SHP77 treated with DMSO at 0.1 percent for 48 hours (cell line): Measurements from ENCODE around the gene TFAP2E.

Experiments
- DNase-seq: peaks from one replicate; lab custom pipeline; 2025; lab: John Stamatoyannopoulos, UW

Gene TFAP2E

DNA sequence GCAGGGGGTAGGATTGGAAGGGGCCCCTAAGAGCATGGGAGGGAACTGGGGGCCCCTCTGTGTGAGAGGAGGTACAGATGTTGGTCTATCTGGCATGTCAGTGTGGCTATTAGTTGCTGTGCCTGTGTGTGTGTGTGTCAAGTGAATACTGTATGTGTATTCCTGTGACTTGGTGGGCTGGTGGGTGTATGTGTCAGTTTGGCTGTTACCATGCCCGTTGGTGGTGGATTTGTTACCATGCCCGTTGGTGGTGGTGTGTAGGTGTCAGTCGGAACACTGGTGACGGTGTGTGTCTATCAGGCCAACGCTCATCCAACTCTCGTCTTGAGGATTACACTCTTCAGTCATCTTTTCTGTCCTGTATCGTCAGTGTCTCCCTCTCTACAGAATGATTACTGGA is 22.6 kb downstream of the TFAP2E start:
- DNase-seq: no peak

DNA sequence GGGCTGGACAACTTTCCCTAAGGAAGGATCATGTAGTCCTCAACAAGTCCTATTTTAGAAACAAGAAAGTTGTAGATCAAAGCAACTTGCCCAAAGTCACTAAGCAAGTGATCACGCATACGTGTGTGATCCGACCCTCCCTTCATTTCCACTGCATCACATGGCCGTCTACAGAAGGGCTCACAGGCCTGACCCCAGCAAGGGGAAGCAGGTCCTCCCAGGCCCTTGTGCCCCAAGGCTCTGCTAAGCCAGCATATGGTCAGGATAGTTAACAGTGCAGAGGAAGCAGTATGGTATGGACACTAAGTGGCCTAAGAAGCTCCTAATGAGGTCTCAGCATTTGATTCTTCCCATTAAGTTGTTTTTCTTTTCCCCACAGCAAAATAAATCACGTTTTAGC is 24.8 kb downstream of the TFAP2E start:
- DNase-seq: no peak

DNA sequence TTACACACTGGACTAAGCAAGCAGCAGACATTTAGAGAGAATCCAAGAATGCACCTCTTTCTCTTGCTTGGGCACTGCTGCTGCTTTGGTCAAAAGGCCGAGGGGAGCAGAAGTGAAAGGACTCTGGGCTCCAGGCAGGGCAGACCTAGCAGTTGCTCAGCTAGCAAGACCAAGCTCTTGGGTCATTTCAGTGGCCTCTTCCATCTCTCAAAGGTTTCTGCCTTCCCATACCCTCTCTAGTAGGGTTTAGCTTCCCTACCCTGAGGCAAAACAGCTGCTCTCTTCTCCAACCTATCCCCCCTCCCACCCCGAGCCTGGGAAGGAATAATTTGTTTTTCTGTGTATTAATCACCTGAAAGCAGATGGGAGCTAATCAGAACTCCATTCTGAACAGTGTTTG is 25.8 kb downstream of the TFAP2E start:
- no peak for DNase-seq

DNA sequence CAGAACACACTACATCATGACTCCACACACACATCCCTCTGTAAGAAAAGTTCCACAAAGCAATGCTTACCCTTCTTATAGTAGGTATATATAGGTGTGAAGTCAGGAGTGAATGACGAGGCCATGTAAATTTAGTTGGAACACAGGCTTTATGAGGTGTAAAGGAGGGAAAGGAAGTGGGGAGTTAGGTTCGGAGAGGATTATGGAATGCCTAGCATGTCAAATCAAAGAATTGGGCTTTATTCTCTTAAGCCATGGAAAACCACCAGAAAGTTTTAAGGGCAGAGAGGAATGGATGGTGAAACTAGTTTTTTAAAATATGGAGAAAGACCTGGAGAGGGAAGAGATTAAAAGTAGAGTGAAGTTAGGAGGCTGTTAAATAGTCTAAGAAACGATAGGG is 26.3 kb downstream of the TFAP2E start:
- DNase-seq: no peak

DNA sequence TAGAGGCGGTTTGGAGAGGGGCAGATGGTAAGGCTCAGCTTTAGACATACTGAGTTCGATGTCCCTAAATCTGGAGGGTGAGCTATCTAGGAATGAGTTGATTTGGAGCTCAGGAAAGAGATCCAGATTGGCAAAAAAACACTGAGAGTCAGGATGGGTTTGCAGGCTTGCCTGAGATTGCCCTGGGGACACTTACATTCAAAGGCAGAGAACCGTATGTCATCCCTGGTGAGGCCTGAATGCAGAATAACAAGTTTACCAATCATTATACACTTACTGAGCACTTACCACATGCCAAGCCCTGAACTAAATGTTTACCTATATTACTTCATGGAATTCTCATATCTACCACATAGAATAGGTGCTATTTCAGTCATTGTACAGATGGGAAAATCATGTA is 27.5 kb downstream of the TFAP2E start:
- no peak for DNase-seq

GRCh38 chr1:35603468-35603867 is 30.4 kb downstream of the TFAP2E start:
- no peak for DNase-seq

GRCh38 chr1:35603941-35604340 is 30.8 kb downstream of the TFAP2E start:
- DNase-seq: no peak

GRCh38 chr1:35605071-35605866 is 32.2 kb downstream of the TFAP2E start:
- no peak for DNase-seq

GRCh38 chr1:35605867-35606182 is 32.7 kb downstream of the TFAP2E start:
- DNase-seq: no peak

GRCh38 chr1:35611655-35612054 is 38.5 kb downstream of the TFAP2E start:
- no peak for DNase-seq

- DNase-seq: no peak
Measured at GRCh38 chr1:35615440-35615839, 42.3 kb downstream of the TFAP2E start.

- DNase-seq: no peak
Measured at GRCh38 chr1:35619237-35620121, 46.4 kb downstream of the TFAP2E start.

- no peak for DNase-seq
Measured at GRCh38 chr1:35622510-35623178, 49.5 kb downstream of the TFAP2E start.

DNA sequence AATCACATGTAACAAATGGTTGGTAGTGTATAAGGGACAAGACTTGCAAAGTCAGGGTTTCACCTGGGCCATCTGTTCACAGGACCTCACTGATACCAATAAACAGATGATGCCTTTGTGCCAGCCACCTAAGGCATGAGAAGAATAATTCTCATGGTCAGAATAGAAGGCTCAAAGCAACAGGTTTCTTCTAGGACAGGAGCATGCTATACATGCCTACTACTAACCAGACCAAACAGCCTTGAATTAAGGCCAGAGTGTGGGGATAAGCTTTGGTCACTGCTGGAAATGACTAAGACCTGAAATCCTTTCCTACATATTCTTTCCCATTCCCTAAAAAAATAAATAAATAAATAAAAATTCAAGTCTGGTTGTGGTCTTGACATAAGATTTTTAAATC is 50.7 kb downstream of the TFAP2E start:
- no peak for DNase-seq

GRCh38 chr1:35629051-35629450 is 55.9 kb downstream of the TFAP2E start:
- DNase-seq: no peak

GRCh38 chr1:35631396-35631795 is 58.3 kb downstream of the TFAP2E start:
- DNase-seq: no peak

GRCh38 chr1:35633547-35633946 is 60.4 kb downstream of the TFAP2E start:
- DNase-seq: no peak

- no peak for DNase-seq
Measured at GRCh38 chr1:35637401-35637809, 64.3 kb downstream of the TFAP2E start.

DNA sequence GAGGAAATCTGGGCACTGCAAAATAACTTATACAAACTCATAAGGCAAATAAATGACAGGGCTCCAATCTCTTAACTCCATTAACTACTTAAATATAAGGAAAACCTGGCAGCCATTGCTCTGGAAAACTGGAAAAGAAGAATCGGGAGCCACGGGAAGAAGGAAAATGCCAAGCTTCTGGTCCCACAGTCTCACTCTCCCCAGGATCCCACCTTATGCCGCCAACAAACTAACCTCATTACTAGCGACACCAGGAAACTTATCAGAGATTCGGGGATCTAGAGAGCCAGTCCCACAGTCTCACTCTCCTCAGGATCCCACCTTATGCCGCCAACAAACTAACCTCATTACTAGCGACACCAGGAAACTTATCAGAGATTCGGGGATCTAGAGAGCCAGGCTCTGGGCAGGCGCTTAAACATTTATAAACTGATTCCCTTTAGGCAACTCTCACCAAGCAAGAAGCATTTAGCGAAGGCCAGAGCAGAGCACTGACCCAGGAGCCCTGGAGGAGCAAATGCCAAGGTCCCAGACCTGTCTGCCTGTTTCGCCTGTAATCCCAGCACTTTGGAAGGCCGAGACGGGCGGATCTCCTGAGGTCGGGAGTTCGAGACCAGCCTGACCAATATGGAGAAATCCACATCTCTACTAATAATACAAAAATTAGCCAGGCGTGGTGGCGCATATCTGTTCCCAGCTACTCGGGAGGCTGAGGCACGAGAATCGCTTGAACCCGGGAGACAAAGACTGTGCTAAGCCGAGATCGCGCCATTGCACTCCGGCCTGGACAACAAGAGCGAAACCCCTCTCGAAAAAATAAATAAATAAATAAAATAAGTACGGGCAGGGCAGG is 67.5 kb downstream of the TFAP2E start:
- DNase-seq: no peak

GRCh38 chr1:35641233-35641866 is 68.2 kb downstream of the TFAP2E start, which contains the start of gene PSMB2:
PSMB2 (minus strand) TSS chr1:35641526; CDS start chr1:35641432, 94 bp downstream.
- DNase-seq: peak; percentile 91

- no peak for DNase-seq
Measured at GRCh38 chr1:35642471-35642955, 69.4 kb downstream of the TFAP2E start.
